NCI-H2171 treated with DMSO at 0.1 percent for 48 hours (cell line): Measurements from ENCODE around the gene TOR1A.
"Not testable (repeated sequence)": the region's sequence is repeated elsewhere in the genome, so short reads cannot be mapped to it uniquely, and the experiment has no call there.

Experiments
- DNase-seq: peaks from one replicate; lab custom pipeline; 2025; lab: John Stamatoyannopoulos, UW

The TOR1A gene

GRCh38 chr9:129781981-129782380 lies 42.0 kb downstream of the TOR1A start:
- DNase-seq, result no peak

GRCh38 chr9:129781131-129781530 lies 42.8 kb downstream of the TOR1A start:
- no peak for DNase-seq

GRCh38 chr9:129779560-129780190 lies 44.3 kb downstream of the TOR1A start:
- DNase-seq, result no peak

DNA sequence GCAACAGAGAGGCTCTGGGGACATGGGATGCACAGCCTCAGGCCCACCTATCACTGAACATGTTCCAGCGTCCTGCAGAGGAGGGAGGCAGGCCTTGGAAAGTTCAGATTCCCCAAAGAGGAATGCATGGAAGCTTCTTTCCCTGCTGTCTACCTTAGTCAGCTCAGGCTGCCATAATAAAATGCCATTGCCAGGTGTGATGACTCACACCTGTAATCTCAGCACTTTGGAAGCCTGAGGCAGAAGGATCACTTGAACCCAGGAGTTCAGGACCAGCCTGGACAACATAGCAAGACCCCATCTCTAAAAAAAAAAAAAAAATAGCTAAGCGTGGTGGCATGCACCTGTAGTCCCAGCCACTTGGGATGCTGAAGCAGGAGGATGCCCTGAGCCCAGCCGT lies 45.5 kb downstream of the TOR1A start:
- DNase-seq, result no peak

DNA sequence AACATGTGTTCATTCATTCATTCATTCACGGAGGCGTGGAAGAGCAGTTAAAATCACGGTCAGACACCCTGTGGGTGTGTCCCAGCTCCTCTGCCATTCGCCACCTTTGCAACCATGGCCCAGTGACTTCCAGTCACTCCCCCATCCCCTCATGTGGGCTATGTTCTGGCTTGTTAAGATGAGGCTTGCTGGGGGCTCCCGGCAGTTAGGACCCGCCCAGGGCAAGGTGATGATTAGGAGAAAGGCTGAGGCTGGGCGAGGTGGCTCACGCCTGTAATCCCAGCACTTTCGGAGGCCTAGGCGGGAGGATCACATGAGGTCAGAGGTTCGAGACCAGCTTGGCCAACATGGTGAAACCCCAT lies 46.2 kb downstream of the TOR1A start:
- no peak for DNase-seq

GRCh38 chr9:129776938-129777768 lies 46.8 kb downstream of the TOR1A start:
- DNase-seq, result no peak

GRCh38 chr9:129776566-129776937 lies 47.4 kb downstream of the TOR1A start:
- DNase-seq, result no peak

GRCh38 chr9:129776096-129776495 lies 47.8 kb downstream of the TOR1A start:
- not testable (repeated sequence) for DNase-seq

DNA sequence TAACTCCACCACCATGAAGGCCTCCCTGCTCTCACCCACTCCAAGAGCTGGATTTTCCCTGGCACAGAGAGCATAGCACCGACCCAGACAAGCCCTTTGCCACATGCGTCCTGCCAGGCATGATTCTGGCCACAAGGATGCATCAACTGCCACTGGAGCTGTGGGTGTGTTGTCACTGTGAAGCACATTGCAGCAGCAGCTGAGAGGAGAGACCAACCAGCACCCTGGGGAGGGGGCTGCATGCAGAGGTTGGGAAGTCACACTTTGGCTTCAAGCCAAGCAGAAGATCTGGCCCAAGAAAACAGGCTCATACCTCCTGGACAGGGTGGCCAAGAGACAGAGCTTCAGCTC lies 48.5 kb downstream of the TOR1A start:
- DNase-seq, result no peak

- peak; percentile 31 for DNase-seq
Observed at GRCh38 chr9:129774791-129775447, 49.0 kb downstream of the TOR1A start.

GRCh38 chr9:129773262-129774048 lies 50.5 kb downstream of the TOR1A start:
- no peak for DNase-seq

DNA sequence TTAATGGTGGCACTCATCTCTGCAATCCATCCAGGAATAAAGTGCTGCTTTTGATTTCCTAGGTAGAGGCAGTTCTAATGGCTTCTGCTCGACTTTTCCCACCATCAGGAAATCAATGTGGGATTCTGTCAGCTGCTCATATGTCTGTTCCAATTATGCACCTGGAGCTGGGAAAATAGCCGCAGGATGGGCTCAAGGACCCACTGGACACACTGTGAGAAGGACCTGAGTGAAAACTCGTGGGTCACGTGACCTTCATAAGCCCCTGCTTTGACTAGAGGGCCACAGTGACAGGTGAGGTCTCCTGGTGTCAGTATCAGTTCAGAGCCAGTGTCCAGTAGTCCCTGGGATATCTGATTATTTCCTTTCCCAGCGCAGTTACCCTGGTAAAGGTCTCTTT lies 53.2 kb downstream of the TOR1A start:
- DNase-seq, result no peak

- no peak for DNase-seq
Observed at GRCh38 chr9:129769669-129770068, 54.3 kb downstream of the TOR1A start.

GRCh38 chr9:129768486-129768885 lies 55.5 kb downstream of the TOR1A start:
- no peak for DNase-seq

GRCh38 chr9:129765764-129766317 lies 58.1 kb downstream of the TOR1A start:
- no peak for DNase-seq

- no peak for DNase-seq
Observed at GRCh38 chr9:129762985-129763926, 60.7 kb downstream of the TOR1A start.
